Activated CD8-positive, alpha-beta memory T cell treated with anti-CD3 and anti-CD28 coated beads, Interleukin-2, amount 50 U/mL, for 24 hours (primary cell): ENCODE data around the gene KRTAP1-1.
"Not testable (repeated sequence)": the region's sequence is repeated elsewhere in the genome, so short reads cannot be mapped to it uniquely, and the experiment has no call there.

Experiments
- DNase-seq: peaks from one replicate; pipeline ENCODE4 v3.0.0-alpha.2; 2020; ENCODE audit errors: extremely low read depth

KRTAP1-1 gene

GRCh38 chr17:41040783-41041571 is at the start of gene KRTAP1-1:
KRTAP1-1 (minus strand) TSS chr17:41041450; CDS start chr17:41041397, 53 bp downstream.
- DNase-seq: not testable (repeated sequence)

GRCh38 chr17:41088760-41089352 is 47.6 kb upstream of the KRTAP1-1 start:
- not testable (repeated sequence) for DNase-seq

GRCh38 chr17:41084100-41084856 is 43.0 kb upstream of the KRTAP1-1 start, which contains the start of gene KRTAP4-7:
KRTAP4-7 (plus strand) TSS chr17:41084150; CDS start chr17:41084207, 57 bp downstream.
- not testable (repeated sequence) for DNase-seq

- DNase-seq: not testable (repeated sequence)
These were observed 42.2 kb upstream of the KRTAP1-1 start for GRCh38 chr17:41083427-41083826.

- no peak for DNase-seq
These were observed 41.4 kb upstream of the KRTAP1-1 start for GRCh38 chr17:41082626-41083025.

GRCh38 chr17:41076788-41077187 is 35.5 kb upstream of the KRTAP1-1 start:
- no peak for DNase-seq

- no peak for DNase-seq
These were observed 32.4 kb upstream of the KRTAP1-1 start for GRCh38 chr17:41073676-41074075.

- no peak for DNase-seq
These were observed 30.5 kb upstream of the KRTAP1-1 start for GRCh38 chr17:41071606-41072360.

GRCh38 chr17:41069031-41069430 is 27.8 kb upstream of the KRTAP1-1 start:
- DNase-seq: no peak

- DNase-seq: no peak
These were observed 26.0 kb upstream of the KRTAP1-1 start for GRCh38 chr17:41067281-41067680.

- DNase-seq: no peak
These were observed 24.8 kb upstream of the KRTAP1-1 start, which contains the start of gene KRTAP2-4 for GRCh38 chr17:41065829-41066624. KRTAP2-4 (minus strand) TSS chr17:41065879; CDS start chr17:41065845, 34 bp downstream.

- not testable (repeated sequence) for DNase-seq
These were observed 23.9 kb upstream of the KRTAP1-1 start for GRCh38 chr17:41065016-41065689.

- DNase-seq: no peak
These were observed 23.1 kb upstream of the KRTAP1-1 start for GRCh38 chr17:41064301-41064700.

GRCh38 chr17:41063449-41063848 is 22.2 kb upstream of the KRTAP1-1 start:
- DNase-seq: no peak

GRCh38 chr17:41061964-41062363 is 20.7 kb upstream of the KRTAP1-1 start:
- no peak for DNase-seq

GRCh38 chr17:41060052-41060604 is 18.9 kb upstream of the KRTAP1-1 start, which contains the start of gene KRTAP2-3:
KRTAP2-3 (minus strand) TSS chr17:41060114; CDS start chr17:41060050, 64 bp downstream.
- no peak for DNase-seq

GRCh38 chr17:41059276-41060051 is 18.2 kb upstream of the KRTAP1-1 start:
- DNase-seq: not testable (repeated sequence)

- DNase-seq: no peak
These were observed 17.5 kb upstream of the KRTAP1-1 start for GRCh38 chr17:41058741-41059140.

- no peak for DNase-seq
These were observed 16.3 kb upstream of the KRTAP1-1 start for GRCh38 chr17:41057547-41057946.
